Measurements from ENCODE around the gene SLC6A12. TPM values are rescaled to one million over a fixed set of nuclear protein-coding genes. Genes with fewer than 3 reads are reported as not detected.

Gene SLC6A12
- total and polyA plus RNA-seq, 2 donors (not counting 3 experiments of a cell fraction or from before 2014, with no cell fraction given): not detected

DNA sequence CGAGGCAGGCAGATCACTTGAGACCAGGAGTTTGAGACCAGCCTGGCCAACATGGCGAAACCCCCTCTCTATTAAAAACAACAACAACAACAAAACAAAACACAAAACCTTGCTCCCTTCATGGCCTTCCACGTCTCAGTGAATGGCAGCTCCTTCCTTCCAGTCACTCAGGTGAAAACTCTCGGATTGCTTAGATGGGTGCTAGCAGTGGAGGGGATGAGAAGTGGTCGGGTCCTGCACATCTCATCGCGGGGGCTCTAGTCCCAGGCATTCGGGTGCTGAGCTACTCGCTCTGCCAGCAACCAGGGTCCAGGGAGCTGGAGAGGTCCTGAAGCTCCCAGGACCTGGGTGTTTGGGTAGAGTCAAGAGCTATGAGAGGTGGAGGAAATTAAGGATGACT is 41.0 kb upstream of the SLC6A12 start:
- ChIA-PET CTCF (interaction anchor here (1.0 kb wide), 1 partner anchor 13 kb away, joined by 3 read pairs; no protein-coding TSS in a partner anchor), POLR2A (no interaction called here)
- Histone ChIP-seq H3K27me3 (ENCODE audit: control insufficient read depth in 2 of 2, insufficient read depth in 2 of 2, low read length in 2 of 2) (peaks cover 2 to 5% of the 10 kb centered on the region in 2 experiments), H3K4me2 (ENCODE audit: insufficient read depth, low read length) (no peak overlapping the region), H3K9ac (replicated peaks; ENCODE audit: extremely low read depth, insufficient read depth, low read length) (no peak overlapping the region), H3K4me3 (replicated peaks in 1 of 3; ENCODE audit: insufficient read depth in 1 of 3, low read depth in 1 of 3, low read length in 3 of 3) (no peak overlapping the region), H3K9me1 (replicated peaks; ENCODE audit: control insufficient read depth, extremely low read depth, insufficient read depth, low read length) (no peaks in the 10 kb centered on the region), H3K27ac (ENCODE audit: insufficient read depth, low read depth, low read length) (no peak overlapping the region), H3K36me3 (ENCODE audit: control insufficient read depth in 2 of 2, extremely low read depth in 1 of 2, insufficient read depth in 2 of 2, low read length in 2 of 2) (no peaks in the 10 kb centered on the region), H3K9me3 (replicated peaks; ENCODE audit: control insufficient read depth, insufficient read depth, low read length) (no peaks in the 10 kb centered on the region), H3K4me1 (ENCODE audit: control insufficient read depth, extremely low read depth, insufficient read depth, low read length) (no peaks in the 10 kb centered on the region), H3K79me2 (ENCODE audit: control insufficient read depth, insufficient read depth, low read length) (no peaks in the 10 kb centered on the region), H4K20me1 (replicated peaks; ENCODE audit: control insufficient read depth, extremely low read depth, insufficient read depth, low read length) (no peaks in the 10 kb centered on the region), H2AFZ (ENCODE audit: low read depth, low read length) (no peak overlapping the region)
- dilution Hi-C loops (cut with MboI; ENCODE audit: extremely low pct_ligation_motif_present, low sequenced_read_pairs) (no loop called here), intact Hi-C loops (cut with micrococcal nuclease) (no loop called here)
- TF ChIP-seq, protein P1, sequence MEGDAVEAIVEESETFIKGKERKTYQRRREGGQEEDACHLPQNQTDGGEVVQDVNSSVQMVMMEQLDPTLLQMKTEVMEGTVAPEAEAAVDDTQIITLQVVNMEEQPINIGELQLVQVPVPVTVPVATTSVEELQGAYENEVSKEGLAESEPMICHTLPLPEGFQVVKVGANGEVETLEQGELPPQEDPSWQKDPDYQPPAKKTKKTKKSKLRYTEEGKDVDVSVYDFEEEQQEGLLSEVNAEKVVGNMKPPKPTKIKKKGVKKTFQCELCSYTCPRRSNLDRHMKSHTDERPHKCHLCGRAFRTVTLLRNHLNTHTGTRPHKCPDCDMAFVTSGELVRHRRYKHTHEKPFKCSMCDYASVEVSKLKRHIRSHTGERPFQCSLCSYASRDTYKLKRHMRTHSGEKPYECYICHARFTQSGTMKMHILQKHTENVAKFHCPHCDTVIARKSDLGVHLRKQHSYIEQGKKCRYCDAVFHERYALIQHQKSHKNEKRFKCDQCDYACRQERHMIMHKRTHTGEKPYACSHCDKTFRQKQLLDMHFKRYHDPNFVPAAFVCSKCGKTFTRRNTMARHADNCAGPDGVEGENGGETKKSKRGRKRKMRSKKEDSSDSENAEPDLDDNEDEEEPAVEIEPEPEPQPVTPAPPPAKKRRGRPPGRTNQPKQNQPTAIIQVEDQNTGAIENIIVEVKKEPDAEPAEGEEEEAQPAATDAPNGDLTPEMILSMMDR (IDR thresholded peaks at IDR 0.05; ENCODE audit: extremely low read depth in 1 of 2, insufficient read depth in 1 of 2, low read depth in 1 of 2, low read length in 2 of 2): no peak
- TF ChIP-seq GATA2 (IDR thresholded peaks at IDR 0.05; ENCODE audit: insufficient read depth, insufficient read length, low read depth, low read length) (no peak), JUN (IDR thresholded peaks at IDR 0.05; ENCODE audit: borderline replicate concordance, insufficient read depth, insufficient read length, low read depth) (no peak), POLR2AphosphoS5 (IDR thresholded peaks at IDR 0.05; ENCODE audit: insufficient read depth, low read depth, low read length) (no peak), POLR2A (IDR thresholded peaks at IDR 0.05; ENCODE audit: low read depth, low read length) (no peak), MYC (IDR thresholded peaks at IDR 0.05; ENCODE audit: low read depth, low read length) (no peak), FOS (IDR thresholded peaks at IDR 0.05; ENCODE audit: borderline replicate concordance, insufficient read depth, low read length) (no peak), EZH2 (IDR thresholded peaks at IDR 0.05; ENCODE audit: borderline replicate concordance, low read depth, low read length, severe bottlenecking) (no peak)
- TF ChIP-seq, protein P2, sequence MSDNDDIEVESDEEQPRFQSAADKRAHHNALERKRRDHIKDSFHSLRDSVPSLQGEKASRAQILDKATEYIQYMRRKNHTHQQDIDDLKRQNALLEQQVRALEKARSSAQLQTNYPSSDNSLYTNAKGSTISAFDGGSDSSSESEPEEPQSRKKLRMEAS (IDR thresholded peaks at IDR 0.05; ENCODE audit: insufficient read depth, insufficient read length): no peak
- FAIRE-seq: no peak
- DNase-seq (ENCODE audit: low read depth, low spot score): no peak
- no TSS peak for BruUV-seq (replicated peaks)

All from endothelial cell of umbilical vein (primary cell).